22Rv1 (cell line): ENCODE results near the gene ABHD12.

Experiments
- CTCF ChIP-seq: fragments of 450-650 bp; IDR thresholded peaks from 2 replicates; pipeline ENCODE4 v1.5.1; 2017; ENCODE audit warnings: mild to moderate bottlenecking
- ZFX ChIP-seq: fragments of 450-650 bp; IDR thresholded peaks from 2 replicates; pipeline ENCODE4 v1.6.1; 2017; ENCODE audit warnings: antibody characterized with exemption, borderline replicate concordance

GRCh38 chr20:25256226-25256859, 134.3 kb downstream of the ABHD12 start:
- TF ChIP-seq CTCF (no peak), ZFX (no peak)
